Activated effector memory CD4-positive, alpha-beta T cell treated with anti-CD3 and anti-CD28 coated beads, Interleukin-2, amount 50 U/mL, for 16 hours (primary cell): Measurements from ENCODE around the gene FAM151A.
"Not testable (repeated sequence)": the region's sequence is repeated elsewhere in the genome, so short reads cannot be mapped to it uniquely, and the experiment has no call there.

Experiments used
- DNase-seq: peaks from one replicate; pipeline ENCODE4 v3.0.0-alpha.2; 2020

Gene FAM151A

GRCh38 chr1:54636461-54637446, 13.4 kb upstream of the FAM151A start:
- not testable (repeated sequence) for DNase-seq

GRCh38 chr1:54635804-54636203, 12.5 kb upstream of the FAM151A start:
- not testable (repeated sequence) for DNase-seq

- no peak for DNase-seq
Measured at GRCh38 chr1:54627196-54627595, 3.9 kb upstream of the FAM151A start.

- no peak for DNase-seq
Measured at GRCh38 chr1:54624466-54625464, 1.4 kb upstream of the FAM151A start.

- DNase-seq = no peak
Measured at GRCh38 chr1:54619749-54620148, 3.6 kb downstream of the FAM151A start.

GRCh38 chr1:54615531-54616279, 7.6 kb downstream of the FAM151A start:
- DNase-seq = no peak

- DNase-seq = no peak
Measured at GRCh38 chr1:54614563-54614962, 8.8 kb downstream of the FAM151A start.

- no peak for DNase-seq
Measured at GRCh38 chr1:54614024-54614423, 9.3 kb downstream of the FAM151A start.

- DNase-seq = no peak
Measured at GRCh38 chr1:54611621-54612020, 11.7 kb downstream of the FAM151A start.

- DNase-seq = no peak
Measured at GRCh38 chr1:54610601-54611580, 12.4 kb downstream of the FAM151A start.

- no peak for DNase-seq
Measured at GRCh38 chr1:54610048-54610447, 13.3 kb downstream of the FAM151A start.

- DNase-seq = no peak
Measured at GRCh38 chr1:54609301-54609921, 13.9 kb downstream of the FAM151A start.

- no peak for DNase-seq
Measured at GRCh38 chr1:54608566-54609230, 14.6 kb downstream of the FAM151A start.

GRCh38 chr1:54607821-54608565, 15.3 kb downstream of the FAM151A start:
- DNase-seq = no peak

GRCh38 chr1:54606990-54607325, 16.4 kb downstream of the FAM151A start:
- DNase-seq = no peak

- DNase-seq = no peak
Measured at GRCh38 chr1:54606096-54606989, 17.0 kb downstream of the FAM151A start.

- DNase-seq = no peak
Measured at GRCh38 chr1:54604572-54605370, 18.6 kb downstream of the FAM151A start.

GRCh38 chr1:54604051-54604450, 19.3 kb downstream of the FAM151A start:
- DNase-seq = no peak
